Chondrocyte (in vitro differentiated cells): ENCODE data around the gene CD5L. TPM values are rescaled to one million over a fixed set of nuclear protein-coding genes. Genes with fewer than 3 reads are reported as not detected.

Experiments used
- DNase-seq: peaks from one replicate; pipeline ENCODE4 v3.0.0; 2021; ENCODE audit warnings: mixed read lengths, low spot score
- H3K27ac Mint-ChIP-seq: one replicate; pipeline ENCODE4 v1.8.0; 2021; ENCODE audit warnings: mild to moderate bottlenecking, moderate library complexity, mixed read lengths; ENCODE audit not compliant: unreplicated experiment
- H3K27me3 Mint-ChIP-seq: 2 replicates; pipeline ENCODE4 v1.8.0; 2021; ENCODE audit warnings: low read depth, mixed read lengths
- H3K36me3 Mint-ChIP-seq: 2 replicates; pipeline ENCODE4 v1.8.0; 2021; ENCODE audit warnings: low read depth, mixed read lengths
- H3K4me1 Mint-ChIP-seq: 2 replicates; pipeline ENCODE4 v1.8.0; 2021; ENCODE audit warnings: low read depth, mild to moderate bottlenecking, mixed read lengths
- H3K4me3 Mint-ChIP-seq: one replicate; pipeline ENCODE4 v1.8.0; 2021; ENCODE audit warnings: mild to moderate bottlenecking, moderate library complexity, mixed read lengths; ENCODE audit not compliant: unreplicated experiment
- H3K9me3 Mint-ChIP-seq: 2 replicates; pipeline ENCODE4 v1.8.0; 2021; ENCODE audit warnings: low read depth, mixed read lengths
- total RNA-seq: library from RNA; stranded (reverse); gene quantifications from 3 replicates; pipeline ENCODE4 v1.2.1, GENCODE V29; 2021
- TF ChIP-seq, protein P1 (sequence below): fragments of 200-600 bp; sonication (generic); IDR thresholded peaks from 2 replicates; pipeline ENCODE4 v1.5.0; 2021; ENCODE audit warnings: antibody characterized with exemption, mild to moderate bottlenecking, moderate library complexity

Gene CD5L
- total RNA-seq, 1 donor from 2014 or later = not detected

DNA sequence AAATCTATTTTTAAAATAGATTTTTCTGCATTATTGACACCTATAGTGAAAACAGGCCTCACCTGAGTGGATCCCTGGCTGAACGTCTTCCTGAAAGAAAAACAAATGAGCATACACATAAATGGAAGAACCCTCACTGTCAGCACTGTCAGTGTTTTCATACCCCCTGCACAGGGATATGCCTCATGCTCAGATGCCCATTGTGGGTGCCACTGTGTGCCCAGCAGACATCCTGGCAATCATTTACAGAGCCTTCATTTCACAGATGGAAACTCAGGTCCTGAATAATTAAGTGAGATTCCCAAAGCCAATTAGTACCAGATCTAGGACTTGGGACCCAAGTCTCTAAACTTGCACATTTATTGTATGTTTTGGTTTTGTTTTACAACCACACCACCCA, 41.6 kb downstream of the CD5L start:
- Mint-ChIP-seq H3K36me3 (no peaks in the 10 kb centered on the region), H3K9me3 (no peaks in the 10 kb centered on the region), H3K4me1 (no peaks in the 10 kb centered on the region), H3K27ac (no peak overlapping the region), H3K4me3 (no peak overlapping the region), H3K27me3 (peaks cover 2% of the 10 kb centered on the region)
- TF ChIP-seq, protein P1, sequence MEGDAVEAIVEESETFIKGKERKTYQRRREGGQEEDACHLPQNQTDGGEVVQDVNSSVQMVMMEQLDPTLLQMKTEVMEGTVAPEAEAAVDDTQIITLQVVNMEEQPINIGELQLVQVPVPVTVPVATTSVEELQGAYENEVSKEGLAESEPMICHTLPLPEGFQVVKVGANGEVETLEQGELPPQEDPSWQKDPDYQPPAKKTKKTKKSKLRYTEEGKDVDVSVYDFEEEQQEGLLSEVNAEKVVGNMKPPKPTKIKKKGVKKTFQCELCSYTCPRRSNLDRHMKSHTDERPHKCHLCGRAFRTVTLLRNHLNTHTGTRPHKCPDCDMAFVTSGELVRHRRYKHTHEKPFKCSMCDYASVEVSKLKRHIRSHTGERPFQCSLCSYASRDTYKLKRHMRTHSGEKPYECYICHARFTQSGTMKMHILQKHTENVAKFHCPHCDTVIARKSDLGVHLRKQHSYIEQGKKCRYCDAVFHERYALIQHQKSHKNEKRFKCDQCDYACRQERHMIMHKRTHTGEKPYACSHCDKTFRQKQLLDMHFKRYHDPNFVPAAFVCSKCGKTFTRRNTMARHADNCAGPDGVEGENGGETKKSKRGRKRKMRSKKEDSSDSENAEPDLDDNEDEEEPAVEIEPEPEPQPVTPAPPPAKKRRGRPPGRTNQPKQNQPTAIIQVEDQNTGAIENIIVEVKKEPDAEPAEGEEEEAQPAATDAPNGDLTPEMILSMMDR = no peak
- no peak for DNase-seq

DNA sequence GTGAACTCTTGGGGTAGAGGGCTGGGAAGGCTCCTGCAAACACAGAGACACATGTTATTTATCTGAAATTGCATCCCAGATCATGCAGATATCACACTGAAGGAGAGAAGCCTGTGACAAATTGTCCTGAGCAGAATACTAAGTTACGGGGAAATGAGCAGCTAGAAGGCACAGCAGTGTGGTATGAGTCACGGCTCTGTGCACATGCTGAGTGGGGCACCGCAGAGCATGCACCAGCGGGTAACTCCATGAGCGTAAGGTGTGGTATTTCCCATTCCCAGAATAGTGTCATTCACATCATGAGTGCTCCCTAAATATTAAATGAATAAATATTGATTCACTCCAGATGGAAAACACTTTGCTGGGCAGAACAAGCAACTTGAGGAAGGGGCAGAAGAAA, 43.4 kb downstream of the CD5L start:
- H3K27ac Mint-ChIP-seq = no peak overlapping the region
- TF ChIP-seq, protein P1 = no peak

DNA sequence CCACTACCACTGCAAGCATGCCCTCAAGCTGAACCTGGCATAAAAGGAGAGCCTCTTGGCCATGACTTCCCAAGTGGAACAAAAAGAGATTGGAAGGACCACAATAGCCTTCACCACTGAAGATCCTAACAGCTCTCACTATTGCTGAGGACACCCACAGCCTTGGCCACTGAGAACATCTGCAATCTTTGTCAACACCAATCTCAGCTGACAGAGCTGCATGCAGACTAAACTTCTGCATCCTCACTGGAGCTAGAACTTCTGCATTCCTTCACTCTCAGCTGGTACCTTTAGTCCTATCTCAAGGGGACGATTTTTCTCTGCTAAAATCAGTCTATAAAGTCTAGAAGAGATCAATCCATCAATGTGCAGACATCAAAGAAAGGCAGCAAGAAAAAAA, 56.4 kb downstream of the CD5L start:
- Mint-ChIP-seq H3K4me1 (no peaks in the 10 kb centered on the region), H3K27ac (no peak overlapping the region), H3K36me3 (no peaks in the 10 kb centered on the region), H3K9me3 (peaks cover 8% of the 10 kb centered on the region), H3K4me3 (no peak overlapping the region), H3K27me3 (peaks cover 2% of the 10 kb centered on the region)
- no peak for DNase-seq
- TF ChIP-seq, protein P1 = no peak

More for the DNA sequence above, 43.4 kb downstream of the CD5L start:
- peaks cover 9% of the 10 kb centered on the region for H3K9me3 Mint-ChIP-seq
- no peak overlapping the region for H3K4me3 Mint-ChIP-seq
- H3K27me3 Mint-ChIP-seq = no peaks in the 10 kb centered on the region
- no peak for DNase-seq
- no peaks in the 10 kb centered on the region for H3K4me1 Mint-ChIP-seq
- H3K36me3 Mint-ChIP-seq = no peaks in the 10 kb centered on the region

GRCh38 chr1:157784801-157785200, 56.8 kb downstream of the CD5L start:
- TF ChIP-seq, protein P1 = no peak
- Mint-ChIP-seq H3K9me3 (peaks cover 5% of the 10 kb centered on the region), H3K27ac (no peak overlapping the region), H3K36me3 (no peaks in the 10 kb centered on the region), H3K4me3 (no peak overlapping the region), H3K27me3 (peaks cover 2% of the 10 kb centered on the region), H3K4me1 (no peaks in the 10 kb centered on the region)
- no peak for DNase-seq

DNA sequence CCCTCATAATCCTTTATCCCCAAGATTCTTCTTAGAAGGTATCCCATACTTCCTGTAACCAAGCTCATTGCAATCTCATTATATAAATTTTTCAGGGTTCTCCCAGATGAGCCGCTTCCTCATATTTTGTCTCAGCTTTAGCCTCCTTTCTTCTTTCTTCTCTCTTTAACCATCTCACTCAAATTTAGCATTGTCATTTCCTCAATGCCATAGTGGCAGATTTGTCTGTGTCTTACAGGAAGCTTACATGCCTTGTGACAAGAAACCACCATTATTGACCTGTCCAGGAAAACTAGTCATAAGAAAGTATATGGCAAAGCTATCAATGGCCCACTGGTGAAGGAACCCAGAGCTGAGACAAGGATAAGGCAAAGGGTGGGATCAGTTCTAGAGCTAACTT, 58.7 kb downstream of the CD5L start:
- no peak for DNase-seq
- TF ChIP-seq, protein P1 = no peak
- Mint-ChIP-seq H3K27me3 (no peaks in the 10 kb centered on the region), H3K4me3 (no peak overlapping the region), H3K9me3 (peaks cover 5% of the 10 kb centered on the region), H3K27ac (no peak overlapping the region), H3K4me1 (no peaks in the 10 kb centered on the region), H3K36me3 (no peaks in the 10 kb centered on the region)
